ENCODE data around the gene SLAMF9. TPM values are rescaled to one million over a fixed set of nuclear protein-coding genes. Genes with fewer than 3 reads are reported as not detected.

SLAMF9 gene
- total and polyA plus RNA-seq, 2 of the 8 experiments (the other 6 are each of a cell fraction or from before 2014, with no cell fraction given), result not detected

DNA sequence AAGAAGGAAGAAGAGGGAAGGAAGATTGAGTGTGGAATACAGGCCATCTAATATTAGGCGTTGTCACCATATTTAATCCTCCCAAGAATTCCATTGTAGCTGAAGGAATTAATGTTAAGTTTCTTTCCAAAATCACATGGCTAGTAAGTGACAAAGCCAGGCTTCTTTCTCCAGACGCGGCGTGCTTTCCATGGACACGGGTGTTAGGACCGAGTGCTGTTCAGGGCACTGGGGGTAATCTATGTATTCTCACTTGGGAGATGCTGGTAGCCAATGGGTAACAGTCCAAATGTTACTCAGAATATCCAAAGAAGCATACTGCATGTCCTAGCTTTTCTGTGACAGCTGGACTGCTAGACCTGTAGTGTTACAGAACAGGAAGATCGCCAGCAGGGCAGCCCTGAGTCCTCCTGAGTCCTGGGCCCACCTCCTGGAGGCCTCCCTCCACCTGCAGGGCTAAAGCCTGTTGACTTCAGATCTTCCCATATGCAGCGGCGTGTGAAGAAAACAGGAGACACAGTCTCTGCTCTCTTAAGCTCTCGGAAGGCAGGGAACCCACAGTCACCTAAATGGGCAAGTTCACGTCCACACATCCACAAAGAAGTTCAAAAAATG, 13.9 kb downstream of the SLAMF9 start (continued):
- TF ChIP-seq, protein P1, sequence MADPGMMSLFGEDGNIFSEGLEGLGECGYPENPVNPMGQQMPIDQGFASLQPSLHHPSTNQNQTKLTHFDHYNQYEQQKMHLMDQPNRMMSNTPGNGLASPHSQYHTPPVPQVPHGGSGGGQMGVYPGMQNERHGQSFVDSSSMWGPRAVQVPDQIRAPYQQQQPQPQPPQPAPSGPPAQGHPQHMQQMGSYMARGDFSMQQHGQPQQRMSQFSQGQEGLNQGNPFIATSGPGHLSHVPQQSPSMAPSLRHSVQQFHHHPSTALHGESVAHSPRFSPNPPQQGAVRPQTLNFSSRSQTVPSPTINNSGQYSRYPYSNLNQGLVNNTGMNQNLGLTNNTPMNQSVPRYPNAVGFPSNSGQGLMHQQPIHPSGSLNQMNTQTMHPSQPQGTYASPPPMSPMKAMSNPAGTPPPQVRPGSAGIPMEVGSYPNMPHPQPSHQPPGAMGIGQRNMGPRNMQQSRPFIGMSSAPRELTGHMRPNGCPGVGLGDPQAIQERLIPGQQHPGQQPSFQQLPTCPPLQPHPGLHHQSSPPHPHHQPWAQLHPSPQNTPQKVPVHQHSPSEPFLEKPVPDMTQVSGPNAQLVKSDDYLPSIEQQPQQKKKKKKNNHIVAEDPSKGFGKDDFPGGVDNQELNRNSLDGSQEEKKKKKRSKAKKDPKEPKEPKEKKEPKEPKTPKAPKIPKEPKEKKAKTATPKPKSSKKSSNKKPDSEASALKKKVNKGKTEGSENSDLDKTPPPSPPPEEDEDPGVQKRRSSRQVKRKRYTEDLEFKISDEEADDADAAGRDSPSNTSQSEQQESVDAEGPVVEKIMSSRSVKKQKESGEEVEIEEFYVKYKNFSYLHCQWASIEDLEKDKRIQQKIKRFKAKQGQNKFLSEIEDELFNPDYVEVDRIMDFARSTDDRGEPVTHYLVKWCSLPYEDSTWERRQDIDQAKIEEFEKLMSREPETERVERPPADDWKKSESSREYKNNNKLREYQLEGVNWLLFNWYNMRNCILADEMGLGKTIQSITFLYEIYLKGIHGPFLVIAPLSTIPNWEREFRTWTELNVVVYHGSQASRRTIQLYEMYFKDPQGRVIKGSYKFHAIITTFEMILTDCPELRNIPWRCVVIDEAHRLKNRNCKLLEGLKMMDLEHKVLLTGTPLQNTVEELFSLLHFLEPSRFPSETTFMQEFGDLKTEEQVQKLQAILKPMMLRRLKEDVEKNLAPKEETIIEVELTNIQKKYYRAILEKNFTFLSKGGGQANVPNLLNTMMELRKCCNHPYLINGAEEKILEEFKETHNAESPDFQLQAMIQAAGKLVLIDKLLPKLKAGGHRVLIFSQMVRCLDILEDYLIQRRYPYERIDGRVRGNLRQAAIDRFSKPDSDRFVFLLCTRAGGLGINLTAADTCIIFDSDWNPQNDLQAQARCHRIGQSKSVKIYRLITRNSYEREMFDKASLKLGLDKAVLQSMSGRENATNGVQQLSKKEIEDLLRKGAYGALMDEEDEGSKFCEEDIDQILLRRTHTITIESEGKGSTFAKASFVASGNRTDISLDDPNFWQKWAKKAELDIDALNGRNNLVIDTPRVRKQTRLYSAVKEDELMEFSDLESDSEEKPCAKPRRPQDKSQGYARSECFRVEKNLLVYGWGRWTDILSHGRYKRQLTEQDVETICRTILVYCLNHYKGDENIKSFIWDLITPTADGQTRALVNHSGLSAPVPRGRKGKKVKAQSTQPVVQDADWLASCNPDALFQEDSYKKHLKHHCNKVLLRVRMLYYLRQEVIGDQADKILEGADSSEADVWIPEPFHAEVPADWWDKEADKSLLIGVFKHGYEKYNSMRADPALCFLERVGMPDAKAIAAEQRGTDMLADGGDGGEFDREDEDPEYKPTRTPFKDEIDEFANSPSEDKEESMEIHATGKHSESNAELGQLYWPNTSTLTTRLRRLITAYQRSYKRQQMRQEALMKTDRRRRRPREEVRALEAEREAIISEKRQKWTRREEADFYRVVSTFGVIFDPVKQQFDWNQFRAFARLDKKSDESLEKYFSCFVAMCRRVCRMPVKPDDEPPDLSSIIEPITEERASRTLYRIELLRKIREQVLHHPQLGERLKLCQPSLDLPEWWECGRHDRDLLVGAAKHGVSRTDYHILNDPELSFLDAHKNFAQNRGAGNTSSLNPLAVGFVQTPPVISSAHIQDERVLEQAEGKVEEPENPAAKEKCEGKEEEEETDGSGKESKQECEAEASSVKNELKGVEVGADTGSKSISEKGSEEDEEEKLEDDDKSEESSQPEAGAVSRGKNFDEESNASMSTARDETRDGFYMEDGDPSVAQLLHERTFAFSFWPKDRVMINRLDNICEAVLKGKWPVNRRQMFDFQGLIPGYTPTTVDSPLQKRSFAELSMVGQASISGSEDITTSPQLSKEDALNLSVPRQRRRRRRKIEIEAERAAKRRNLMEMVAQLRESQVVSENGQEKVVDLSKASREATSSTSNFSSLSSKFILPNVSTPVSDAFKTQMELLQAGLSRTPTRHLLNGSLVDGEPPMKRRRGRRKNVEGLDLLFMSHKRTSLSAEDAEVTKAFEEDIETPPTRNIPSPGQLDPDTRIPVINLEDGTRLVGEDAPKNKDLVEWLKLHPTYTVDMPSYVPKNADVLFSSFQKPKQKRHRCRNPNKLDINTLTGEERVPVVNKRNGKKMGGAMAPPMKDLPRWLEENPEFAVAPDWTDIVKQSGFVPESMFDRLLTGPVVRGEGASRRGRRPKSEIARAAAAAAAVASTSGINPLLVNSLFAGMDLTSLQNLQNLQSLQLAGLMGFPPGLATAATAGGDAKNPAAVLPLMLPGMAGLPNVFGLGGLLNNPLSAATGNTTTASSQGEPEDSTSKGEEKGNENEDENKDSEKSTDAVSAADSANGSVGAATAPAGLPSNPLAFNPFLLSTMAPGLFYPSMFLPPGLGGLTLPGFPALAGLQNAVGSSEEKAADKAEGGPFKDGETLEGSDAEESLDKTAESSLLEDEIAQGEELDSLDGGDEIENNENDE (IDR thresholded peaks at IDR 0.05; ENCODE audit: insufficient replicate concordance, low read length), result no peak
- no peak for TF ChIP-seq PHF8 (conservative IDR thresholded peaks at IDR 0.05; ENCODE audit: low read depth, low read length)
- no peak for TF ChIP-seq SIRT6 (IDR thresholded peaks at IDR 0.05; ENCODE audit: low read length)
- TF ChIP-seq YY1 (IDR thresholded peaks at IDR 0.05; ENCODE audit: low read depth, low read length), result no peak
- TF ChIP-seq CEBPB (IDR thresholded peaks at IDR 0.05; ENCODE audit: low read depth, low read length), result no peak
- TF ChIP-seq, protein P2, sequence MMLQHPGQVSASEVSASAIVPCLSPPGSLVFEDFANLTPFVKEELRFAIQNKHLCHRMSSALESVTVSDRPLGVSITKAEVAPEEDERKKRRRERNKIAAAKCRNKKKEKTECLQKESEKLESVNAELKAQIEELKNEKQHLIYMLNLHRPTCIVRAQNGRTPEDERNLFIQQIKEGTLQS (IDR thresholded peaks at IDR 0.05; ENCODE audit: insufficient read depth, low read depth, low read length), result no peak
- no peak for TF ChIP-seq TBP (IDR thresholded peaks at IDR 0.05; ENCODE audit: low read depth, low read length)

All from H1 (cell line).